ENCODE data around the gene PCDHA7. TPM values are rescaled to one million over a fixed set of nuclear protein-coding genes. Genes with fewer than 3 reads are reported as not detected.

Gene PCDHA7
- polyA plus RNA-seq, 12 donors: 0.05 to 0.28 (median 0.17) TPM; not detected in 3

Other genes with a start within 250 kb of the PCDHA7 start
- gene CD14, start 201.1 kb upstream of the PCDHA7 start, polyA plus RNA-seq (ENCODE audit: insufficient read length in 12 of 12): 10 to 100 TPM in 11 of 12 donors, not detected in 1; 14.9 to 25.8 (median 17.4) TPM
- gene TMCO6, start 194.8 kb upstream of the PCDHA7 start, polyA plus RNA-seq (ENCODE audit: insufficient read length in 12 of 12): 10 to 100 TPM in 4 of 12 donors, 1 to 10 TPM in 7, not detected in 1; 6.0 to 21.9 (median 8.0) TPM
- gene NDUFA2, start 186.6 kb upstream of the PCDHA7 start, polyA plus RNA-seq (ENCODE audit: insufficient read length in 12 of 12): 10 to 100 TPM in 11 of 12 donors, not detected in 1; 28.6 to 63.2 (median 52.0) TPM
- gene IK, start 186.4 kb upstream of the PCDHA7 start, polyA plus RNA-seq (ENCODE audit: insufficient read length in 12 of 12): 100 to 1,000 TPM in 4 of 12 donors, 10 to 100 TPM in 7, not detected in 1; 83.7 to 175 (median 93.7) TPM
- 10 to 100 TPM in 11 of 12 donors, not detected in 1; 11.1 to 17.2 (median 13.0) TPM for gene WDR55, start 169.4 kb upstream of the PCDHA7 start, polyA plus RNA-seq (ENCODE audit: insufficient read length in 12 of 12)
- under 1 TPM in 4 of 12 donors, not detected in 8; 0.09 to 0.27 (median 0.22) TPM for gene DND1, start 160.7 kb upstream of the PCDHA7 start, polyA plus RNA-seq (ENCODE audit: insufficient read length in 12 of 12)
- gene HARS1, start 142.9 kb upstream of the PCDHA7 start, polyA plus RNA-seq (ENCODE audit: insufficient read length in 12 of 12): 10 to 100 TPM in 11 of 12 donors, not detected in 1; 28.7 to 58.3 (median 48.2) TPM
- 10 to 100 TPM in 11 of 12 donors, not detected in 1; 23.0 to 36.9 (median 26.0) TPM for gene HARS2, start 142.8 kb upstream of the PCDHA7 start, polyA plus RNA-seq (ENCODE audit: insufficient read length in 12 of 12)
- gene ZMAT2, start 133.8 kb upstream of the PCDHA7 start, polyA plus RNA-seq (ENCODE audit: insufficient read length in 12 of 12): 100 to 1,000 TPM in 1 of 12 donors, 10 to 100 TPM in 10, not detected in 1; 74.3 to 102 (median 83.6) TPM
- under 1 TPM in 4 of 12 donors, not detected in 8; 0.04 to 0.12 (median 0.07) TPM for gene PCDHA1, start 48.1 kb upstream of the PCDHA7 start, polyA plus RNA-seq (ENCODE audit: insufficient read length in 12 of 12)
- gene PCDHA2, start 39.4 kb upstream of the PCDHA7 start, polyA plus RNA-seq (ENCODE audit: insufficient read length in 12 of 12): under 1 TPM in 7 of 12 donors, not detected in 5; 0.04 to 0.16 (median 0.10) TPM
- gene PCDHA3, start 33.2 kb upstream of the PCDHA7 start, polyA plus RNA-seq (ENCODE audit: insufficient read length in 12 of 12): under 1 TPM in 10 of 12 donors, not detected in 2; 0.09 to 0.48 (median 0.18) TPM
- gene PCDHA4, start 27.2 kb upstream of the PCDHA7 start, polyA plus RNA-seq (ENCODE audit: insufficient read length in 12 of 12): under 1 TPM in 10 of 12 donors, not detected in 2; 0.16 to 0.39 (median 0.31) TPM
- under 1 TPM in 6 of 12 donors, not detected in 6; 0.04 to 0.19 (median 0.09) TPM for gene PCDHA5, start 12.7 kb upstream of the PCDHA7 start, polyA plus RNA-seq (ENCODE audit: insufficient read length in 12 of 12)
- under 1 TPM in 9 of 12 donors, not detected in 3; 0.07 to 0.50 (median 0.17) TPM for gene PCDHA6, start 6.3 kb upstream of the PCDHA7 start, polyA plus RNA-seq (ENCODE audit: insufficient read length in 12 of 12)
- gene PCDHA8, start 6.9 kb downstream of the PCDHA7 start, polyA plus RNA-seq (ENCODE audit: insufficient read length in 12 of 12): under 1 TPM in 4 of 12 donors, not detected in 8; 0.05 to 0.14 (median 0.07) TPM
- under 1 TPM in 6 of 12 donors, not detected in 6; 0.03 to 0.07 (median 0.03) TPM for gene PCDHA9, start 14.1 kb downstream of the PCDHA7 start, polyA plus RNA-seq (ENCODE audit: insufficient read length in 12 of 12)
- under 1 TPM in 10 of 12 donors, not detected in 2; 0.04 to 0.25 (median 0.10) TPM for gene PCDHA10, start 21.6 kb downstream of the PCDHA7 start, polyA plus RNA-seq (ENCODE audit: insufficient read length in 12 of 12)
- gene PCDHA11, start 34.7 kb downstream of the PCDHA7 start, polyA plus RNA-seq (ENCODE audit: insufficient read length in 12 of 12): under 1 TPM in 7 of 12 donors, not detected in 5; 0.05 to 0.38 (median 0.14) TPM
- under 1 TPM in 6 of 12 donors, not detected in 6; 0.04 to 0.28 (median 0.06) TPM for gene PCDHA12, start 41.0 kb downstream of the PCDHA7 start, polyA plus RNA-seq (ENCODE audit: insufficient read length in 12 of 12)
- 1 to 10 TPM in 1 of 12 donors, under 1 TPM in 7, not detected in 4; 0.03 to 2.8 (median 0.06) TPM for gene PCDHA13, start 47.9 kb downstream of the PCDHA7 start, polyA plus RNA-seq (ENCODE audit: insufficient read length in 12 of 12)
- under 1 TPM in 10 of 12 donors, not detected in 2; 0.07 to 0.51 (median 0.16) TPM for gene PCDHAC1, start 92.0 kb downstream of the PCDHA7 start, polyA plus RNA-seq (ENCODE audit: insufficient read length in 12 of 12)
- 1 to 10 TPM in 6 of 12 donors, under 1 TPM in 4, not detected in 2; 0.66 to 9.4 (median 1.1) TPM for gene PCDHAC2, start 132.2 kb downstream of the PCDHA7 start, polyA plus RNA-seq (ENCODE audit: insufficient read length in 12 of 12)
- gene PCDHB1, start 217.1 kb downstream of the PCDHA7 start, polyA plus RNA-seq (ENCODE audit: insufficient read length in 12 of 12): under 1 TPM in 10 of 12 donors, not detected in 2; 0.05 to 0.23 (median 0.11) TPM